ENCODE measurements around the gene NKD1.

Gene NKD1

DNA sequence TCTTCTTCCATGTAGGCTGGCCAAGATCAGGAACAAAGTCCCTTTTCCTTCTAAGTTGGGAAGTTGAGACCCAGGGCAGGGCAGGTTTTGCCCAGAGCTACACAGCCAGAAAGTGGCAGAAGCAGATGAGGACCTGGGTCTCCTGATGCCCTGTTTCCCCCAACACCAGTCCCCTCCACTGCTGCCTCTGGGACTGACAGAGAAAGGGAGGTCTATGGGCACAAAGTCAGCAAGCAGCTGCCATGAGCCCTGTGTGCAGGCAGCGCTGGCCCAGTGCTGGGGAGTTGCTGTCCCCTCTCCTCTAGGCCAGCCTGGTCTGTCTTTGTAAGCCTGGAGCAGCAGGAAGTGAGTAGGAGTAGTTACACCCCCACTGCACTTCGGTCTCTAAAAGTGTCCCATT lies 46.9 kb upstream of the NKD1 start:
- TF ChIP-seq, protein P1, sequence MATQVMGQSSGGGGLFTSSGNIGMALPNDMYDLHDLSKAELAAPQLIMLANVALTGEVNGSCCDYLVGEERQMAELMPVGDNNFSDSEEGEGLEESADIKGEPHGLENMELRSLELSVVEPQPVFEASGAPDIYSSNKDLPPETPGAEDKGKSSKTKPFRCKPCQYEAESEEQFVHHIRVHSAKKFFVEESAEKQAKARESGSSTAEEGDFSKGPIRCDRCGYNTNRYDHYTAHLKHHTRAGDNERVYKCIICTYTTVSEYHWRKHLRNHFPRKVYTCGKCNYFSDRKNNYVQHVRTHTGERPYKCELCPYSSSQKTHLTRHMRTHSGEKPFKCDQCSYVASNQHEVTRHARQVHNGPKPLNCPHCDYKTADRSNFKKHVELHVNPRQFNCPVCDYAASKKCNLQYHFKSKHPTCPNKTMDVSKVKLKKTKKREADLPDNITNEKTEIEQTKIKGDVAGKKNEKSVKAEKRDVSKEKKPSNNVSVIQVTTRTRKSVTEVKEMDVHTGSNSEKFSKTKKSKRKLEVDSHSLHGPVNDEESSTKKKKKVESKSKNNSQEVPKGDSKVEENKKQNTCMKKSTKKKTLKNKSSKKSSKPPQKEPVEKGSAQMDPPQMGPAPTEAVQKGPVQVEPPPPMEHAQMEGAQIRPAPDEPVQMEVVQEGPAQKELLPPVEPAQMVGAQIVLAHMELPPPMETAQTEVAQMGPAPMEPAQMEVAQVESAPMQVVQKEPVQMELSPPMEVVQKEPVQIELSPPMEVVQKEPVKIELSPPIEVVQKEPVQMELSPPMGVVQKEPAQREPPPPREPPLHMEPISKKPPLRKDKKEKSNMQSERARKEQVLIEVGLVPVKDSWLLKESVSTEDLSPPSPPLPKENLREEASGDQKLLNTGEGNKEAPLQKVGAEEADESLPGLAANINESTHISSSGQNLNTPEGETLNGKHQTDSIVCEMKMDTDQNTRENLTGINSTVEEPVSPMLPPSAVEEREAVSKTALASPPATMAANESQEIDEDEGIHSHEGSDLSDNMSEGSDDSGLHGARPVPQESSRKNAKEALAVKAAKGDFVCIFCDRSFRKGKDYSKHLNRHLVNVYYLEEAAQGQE (IDR thresholded peaks at IDR 0.05; ENCODE audit: insufficient read depth in 1 of 2, low read depth in 2 of 2, low read length in 2 of 2) = no peak
- TF ChIP-seq TAF1 (IDR thresholded peaks at IDR 0.05; ENCODE audit: borderline replicate concordance, insufficient read depth, low read length) (no peak), SIN3A (IDR thresholded peaks at IDR 0.05; ENCODE audit: borderline replicate concordance, insufficient read depth, low read length) (no peak), POLR2AphosphoS5 (IDR thresholded peaks at IDR 0.05; ENCODE audit: low read depth, low read length) (no peak), FOXP2 (optimal IDR thresholded peaks at IDR 0.05; ENCODE audit: borderline replicate concordance, extremely low read depth, extremely low read length, insufficient read depth) (no peak)

DNA sequence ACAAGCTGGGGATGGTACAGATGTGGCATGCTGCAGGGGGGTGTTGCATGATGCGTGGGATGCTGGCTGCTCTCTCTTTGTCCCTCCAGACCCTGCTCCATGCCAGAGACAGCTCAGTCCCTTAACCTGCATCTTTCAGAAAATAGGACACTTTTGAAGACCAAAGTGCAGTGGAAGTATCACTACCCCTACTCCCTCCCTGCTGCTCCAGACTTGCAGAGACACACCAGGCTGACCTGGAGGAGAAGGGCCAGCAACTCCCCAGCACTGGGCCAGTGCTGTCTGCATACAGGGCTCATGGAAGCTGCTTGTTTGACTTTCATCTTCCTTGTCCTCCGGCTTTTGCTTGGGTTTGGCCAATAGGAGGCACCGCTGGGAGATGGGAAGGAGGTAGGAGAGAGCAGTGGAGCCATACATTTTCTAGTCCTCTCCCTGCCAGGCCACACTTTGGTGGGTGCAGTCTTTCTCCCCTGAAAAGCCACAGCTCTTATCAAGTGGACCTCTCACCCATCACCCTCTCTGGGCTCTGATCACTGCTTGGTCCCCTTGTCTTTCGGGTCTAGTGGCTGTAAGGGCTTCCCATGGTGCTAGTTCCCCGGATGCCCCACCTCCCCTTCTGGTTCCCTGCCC lies 46.1 kb upstream of the NKD1 start:
- TF ChIP-seq FOXP2 (optimal IDR thresholded peaks at IDR 0.05; ENCODE audit: borderline replicate concordance, extremely low read depth, extremely low read length, insufficient read depth) (no peak), TAF1 (IDR thresholded peaks at IDR 0.05; ENCODE audit: borderline replicate concordance, insufficient read depth, low read length) (no peak), SIN3A (IDR thresholded peaks at IDR 0.05; ENCODE audit: borderline replicate concordance, insufficient read depth, low read length) (no peak), POLR2AphosphoS5 (IDR thresholded peaks at IDR 0.05; ENCODE audit: low read depth, low read length) (no peak)
- TF ChIP-seq, protein P1 (IDR thresholded peaks at IDR 0.05; ENCODE audit: insufficient read depth in 1 of 2, low read depth in 2 of 2, low read length in 2 of 2) = no peak

DNA sequence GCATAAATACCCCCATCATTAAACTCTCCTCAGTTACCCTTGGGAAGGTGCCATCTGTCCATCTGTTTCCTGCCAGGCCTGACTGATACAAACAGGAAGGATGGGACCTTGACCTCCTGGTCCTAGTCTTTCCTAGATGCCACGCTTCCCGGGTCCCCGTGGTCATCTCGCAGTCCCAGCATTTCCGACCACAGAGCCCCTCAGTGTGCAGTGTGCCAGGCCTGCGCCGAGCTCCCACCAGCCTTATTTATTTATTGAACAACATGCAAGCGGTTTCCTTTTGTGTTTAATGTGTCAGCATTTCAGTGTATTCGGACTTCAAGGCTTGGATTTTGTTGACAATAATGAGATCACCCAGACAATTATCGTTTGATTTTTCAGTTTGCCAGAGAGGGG lies 45.6 kb upstream of the NKD1 start:
- TF ChIP-seq POLR2AphosphoS5 (IDR thresholded peaks at IDR 0.05; ENCODE audit: low read depth, low read length) (no peak), TAF1 (IDR thresholded peaks at IDR 0.05; ENCODE audit: borderline replicate concordance, insufficient read depth, low read length) (no peak), SIN3A (IDR thresholded peaks at IDR 0.05; ENCODE audit: borderline replicate concordance, insufficient read depth, low read length) (no peak), FOXP2 (optimal IDR thresholded peaks at IDR 0.05; ENCODE audit: borderline replicate concordance, extremely low read depth, extremely low read length, insufficient read depth) (no peak)
- TF ChIP-seq, protein P1 (IDR thresholded peaks at IDR 0.05; ENCODE audit: insufficient read depth in 1 of 2, low read depth in 2 of 2, low read length in 2 of 2) = no peak

DNA sequence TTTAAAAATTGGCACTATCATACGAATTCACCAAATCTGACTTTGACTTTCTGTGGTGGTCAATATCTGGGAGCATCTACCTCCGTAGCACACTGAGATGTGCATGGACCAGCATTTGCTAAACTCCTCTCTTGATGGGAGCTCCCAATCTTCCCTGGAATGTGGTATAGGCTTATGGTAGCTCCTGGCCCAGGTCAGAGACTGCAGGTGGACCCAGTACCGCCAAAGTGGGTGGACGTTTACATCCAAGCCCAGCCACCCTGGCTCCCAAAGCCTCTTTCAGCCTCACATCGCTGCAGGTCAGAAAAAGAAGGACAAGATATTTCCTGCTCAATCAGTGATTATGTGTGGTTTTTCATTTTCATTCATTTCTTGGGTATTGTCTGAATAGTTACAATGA lies 43.1 kb upstream of the NKD1 start:
- TF ChIP-seq POLR2AphosphoS5 (IDR thresholded peaks at IDR 0.05; ENCODE audit: low read depth, low read length) = no peak
- TF ChIP-seq TAF1 (IDR thresholded peaks at IDR 0.05; ENCODE audit: borderline replicate concordance, insufficient read depth, low read length) = no peak
- TF ChIP-seq SIN3A (IDR thresholded peaks at IDR 0.05; ENCODE audit: borderline replicate concordance, insufficient read depth, low read length) = no peak
- TF ChIP-seq FOXP2 (optimal IDR thresholded peaks at IDR 0.05; ENCODE audit: borderline replicate concordance, extremely low read depth, extremely low read length, insufficient read depth) = no peak
- TF ChIP-seq, protein P1 (IDR thresholded peaks at IDR 0.05; ENCODE audit: insufficient read depth in 1 of 2, low read depth in 2 of 2, low read length in 2 of 2) = no peak
